SK-N-SH treated with all-trans-retinoic acid at 6 μM for 48 hours (cell line): Measurements from ENCODE around the gene SOX6.

Experiments
- ATAC-seq: fragments of 200-7000 bp; cut with Tn5 transposase; 3 replicates; pipeline ENCODE4 v1.9.1; 2020; ENCODE audit warnings: mild to moderate bottlenecking, moderate library complexity
- ARNTL ChIP-seq: fragments of 450-650 bp; formaldehyde crosslinking; IDR thresholded peaks from 2 replicates; pipeline ENCODE4 v1.5.0; 2020; ENCODE audit warnings: low read depth, mild to moderate bottlenecking, moderate library complexity, borderline replicate concordance
- BACH2 ChIP-seq: fragments of 250-450 bp; sonication (Bioruptor Pico); IDR thresholded peaks from 2 replicates; pipeline ENCODE4 v1.9.0; 2021; ENCODE audit warnings: mild to moderate bottlenecking, borderline replicate concordance
- CREB5 ChIP-seq: fragments of 250-450 bp; sonication (Bioruptor Pico); IDR thresholded peaks from 2 replicates; pipeline ENCODE4 v1.5.1; 2020; ENCODE audit warnings: low read depth, mild to moderate bottlenecking, moderate library complexity
- CSDC2 ChIP-seq: fragments of 250-450 bp; sonication (Bioruptor Pico); IDR thresholded peaks from 2 replicates; pipeline ENCODE4 v1.5.0; 2020; ENCODE audit warnings: mild to moderate bottlenecking, moderate library complexity
- CSRNP3 ChIP-seq: fragments of 250-450 bp; sonication (Bioruptor Pico); IDR thresholded peaks from 2 replicates; pipeline ENCODE4 v1.5.1; 2021; ENCODE audit warnings: mild to moderate bottlenecking, moderate library complexity
- ESRRG ChIP-seq: fragments of 250-450 bp; sonication (Bioruptor Pico); IDR thresholded peaks from 2 replicates; pipeline ENCODE4 v1.6.1; 2021; ENCODE audit warnings: mild to moderate bottlenecking
- GLIS3 ChIP-seq: fragments of 250-450 bp; sonication (Bioruptor Pico); IDR thresholded peaks from 2 replicates; pipeline ENCODE4 v1.5.0; 2020; ENCODE audit warnings: mild to moderate bottlenecking, moderate library complexity
- ISL1 ChIP-seq: fragments of 250-450 bp; sonication (Bioruptor Pico); IDR thresholded peaks from 2 replicates; pipeline ENCODE4 v2.1.2; 2022; ENCODE audit warnings: mild to moderate bottlenecking, moderate library complexity
- OSR1 ChIP-seq: fragments of 250-450 bp; sonication (Bioruptor Pico); IDR thresholded peaks from 2 replicates; pipeline ENCODE4 v1.8.0; 2022; ENCODE audit warnings: moderate library complexity, mild to moderate bottlenecking, inconsistent platforms
- PATZ1 ChIP-seq: fragments of 250-450 bp; sonication (Bioruptor Pico); IDR thresholded peaks from 2 replicates; pipeline ENCODE4 v1.8.0; 2020; ENCODE audit warnings: mild to moderate bottlenecking, moderate library complexity, borderline replicate concordance
- POU6F1 ChIP-seq: fragments of 250-450 bp; sonication (Bioruptor Pico); IDR thresholded peaks from 2 replicates; pipeline ENCODE4 v1.8.0; 2021; ENCODE audit warnings: low read depth, mild to moderate bottlenecking, moderate library complexity, borderline replicate concordance
- PPARA ChIP-seq: fragments of 250-450 bp; sonication (Bioruptor Pico); IDR thresholded peaks from 2 replicates; pipeline ENCODE4 v1.5.0; 2020; ENCODE audit warnings: mild to moderate bottlenecking, borderline replicate concordance
- RARB ChIP-seq: fragments of 250-450 bp; sonication (Bioruptor Pico); IDR thresholded peaks from 2 replicates; pipeline ENCODE4 v1.8.0; 2021; ENCODE audit warnings: mild to moderate bottlenecking, moderate library complexity
- SNAI2 ChIP-seq: fragments of 250-450 bp; sonication (Bioruptor Pico); IDR thresholded peaks from 2 replicates; pipeline ENCODE4 v1.5.0; 2020; ENCODE audit warnings: mild to moderate bottlenecking, moderate library complexity
- TCF4 ChIP-seq: fragments of 250-450 bp; sonication (Bioruptor Pico); IDR thresholded peaks from 2 replicates; pipeline ENCODE4 v1.8.0; 2021; ENCODE audit warnings: mild to moderate bottlenecking, moderate library complexity, borderline replicate concordance
- TOX ChIP-seq: fragments of 250-450 bp; sonication (Bioruptor Pico); IDR thresholded peaks from 2 replicates; pipeline ENCODE4 v1.8.0; 2021; ENCODE audit warnings: mild to moderate bottlenecking, moderate library complexity, borderline replicate concordance
- TSHZ2 ChIP-seq: fragments of 250-450 bp; sonication (Bioruptor Pico); IDR thresholded peaks from 2 replicates; pipeline ENCODE4 v1.5.0; 2020; ENCODE audit warnings: mild to moderate bottlenecking, moderate library complexity
- ZC3H10 ChIP-seq: fragments of 250-450 bp; sonication (Bioruptor Pico); IDR thresholded peaks from 2 replicates; pipeline ENCODE4 v1.5.1; 2021; ENCODE audit warnings: mild to moderate bottlenecking, moderate library complexity
- ZFP3 ChIP-seq: fragments of 250-450 bp; sonication (Bioruptor Pico); IDR thresholded peaks from 2 replicates; pipeline ENCODE4 v1.5.0; 2020; ENCODE audit warnings: mild to moderate bottlenecking, moderate library complexity
- ZFP30 ChIP-seq: fragments of 450-650 bp; formaldehyde crosslinking; IDR thresholded peaks from 2 replicates; pipeline ENCODE4 v1.5.0; 2022; ENCODE audit warnings: mild to moderate bottlenecking, moderate library complexity
- ZNF565 ChIP-seq: fragments of 450-650 bp; formaldehyde crosslinking; conservative IDR thresholded peaks from 2 replicates; pipeline ENCODE4 v1.5.0; 2020; ENCODE audit warnings: low read depth, mild to moderate bottlenecking, moderate library complexity
- ZNF70 ChIP-seq: fragments of 450-650 bp; formaldehyde crosslinking; IDR thresholded peaks from 2 replicates; pipeline ENCODE4 v1.5.0; 2020; ENCODE audit warnings: mild to moderate bottlenecking, moderate library complexity
- ZNF8 ChIP-seq: fragments of 450-650 bp; formaldehyde crosslinking; IDR thresholded peaks from 2 replicates; pipeline ENCODE4 v1.5.0; 2020; ENCODE audit warnings: mild to moderate bottlenecking, moderate library complexity

The SOX6 gene

GRCh38 chr11:16058671-16059070 is 297.7 kb downstream of the SOX6 start:
- TF ChIP-seq CREB5 (CRISPR knock-in tag) (no peak), ARNTL (no peak), ZNF8 (CRISPR knock-in tag) (no peak), SNAI2 (CRISPR knock-in tag) (no peak), BACH2 (no peak), ZNF565 (no peak), ZFP30 (CRISPR knock-in tag) (no peak), ESRRG (CRISPR knock-in tag) (no peak), ZFP3 (CRISPR knock-in tag) (no peak), CSRNP3 (CRISPR knock-in tag) (no peak), RARB (CRISPR knock-in tag) (no peak), ZNF70 (CRISPR knock-in tag) (no peak)
- no peak for ATAC-seq

GRCh38 chr11:16052750-16053149 is 303.6 kb downstream of the SOX6 start:
- TF ChIP-seq ZNF8 (CRISPR knock-in tag) (no peak), POU6F1 (CRISPR knock-in tag) (no peak), PATZ1 (no peak), GLIS3 (CRISPR knock-in tag) (no peak), ZC3H10 (CRISPR knock-in tag) (no peak), RARB (CRISPR knock-in tag) (no peak), ZNF70 (CRISPR knock-in tag) (no peak), ARNTL (no peak), TOX (CRISPR knock-in tag) (no peak), ISL1 (CRISPR knock-in tag) (no peak), TCF4 (CRISPR knock-in tag) (no peak), OSR1 (CRISPR knock-in tag) (no peak), PPARA (no peak), CSDC2 (CRISPR knock-in tag) (no peak), TSHZ2 (no peak), ZFP3 (CRISPR knock-in tag) (no peak), BACH2 (no peak)
- no peak for ATAC-seq

- ATAC-seq = no peak
- no peak for TF ChIP-seq CSDC2 (CRISPR knock-in tag)
- TF ChIP-seq ISL1 (CRISPR knock-in tag) = no peak
- TF ChIP-seq ZNF70 (CRISPR knock-in tag) = no peak
- TF ChIP-seq TSHZ2 = no peak
- no peak for TF ChIP-seq POU6F1 (CRISPR knock-in tag)
- TF ChIP-seq ZFP3 (CRISPR knock-in tag) = no peak
- no peak for TF ChIP-seq PATZ1
- no peak for TF ChIP-seq RARB (CRISPR knock-in tag)
- TF ChIP-seq PPARA = no peak
- no peak for TF ChIP-seq ARNTL
- TF ChIP-seq ESRRG (CRISPR knock-in tag) = no peak
Observed at GRCh38 chr11:16049611-16050010, 306.7 kb downstream of the SOX6 start.
